ENCODE results near the gene OLFML3.

The OLFML3 gene

DNA sequence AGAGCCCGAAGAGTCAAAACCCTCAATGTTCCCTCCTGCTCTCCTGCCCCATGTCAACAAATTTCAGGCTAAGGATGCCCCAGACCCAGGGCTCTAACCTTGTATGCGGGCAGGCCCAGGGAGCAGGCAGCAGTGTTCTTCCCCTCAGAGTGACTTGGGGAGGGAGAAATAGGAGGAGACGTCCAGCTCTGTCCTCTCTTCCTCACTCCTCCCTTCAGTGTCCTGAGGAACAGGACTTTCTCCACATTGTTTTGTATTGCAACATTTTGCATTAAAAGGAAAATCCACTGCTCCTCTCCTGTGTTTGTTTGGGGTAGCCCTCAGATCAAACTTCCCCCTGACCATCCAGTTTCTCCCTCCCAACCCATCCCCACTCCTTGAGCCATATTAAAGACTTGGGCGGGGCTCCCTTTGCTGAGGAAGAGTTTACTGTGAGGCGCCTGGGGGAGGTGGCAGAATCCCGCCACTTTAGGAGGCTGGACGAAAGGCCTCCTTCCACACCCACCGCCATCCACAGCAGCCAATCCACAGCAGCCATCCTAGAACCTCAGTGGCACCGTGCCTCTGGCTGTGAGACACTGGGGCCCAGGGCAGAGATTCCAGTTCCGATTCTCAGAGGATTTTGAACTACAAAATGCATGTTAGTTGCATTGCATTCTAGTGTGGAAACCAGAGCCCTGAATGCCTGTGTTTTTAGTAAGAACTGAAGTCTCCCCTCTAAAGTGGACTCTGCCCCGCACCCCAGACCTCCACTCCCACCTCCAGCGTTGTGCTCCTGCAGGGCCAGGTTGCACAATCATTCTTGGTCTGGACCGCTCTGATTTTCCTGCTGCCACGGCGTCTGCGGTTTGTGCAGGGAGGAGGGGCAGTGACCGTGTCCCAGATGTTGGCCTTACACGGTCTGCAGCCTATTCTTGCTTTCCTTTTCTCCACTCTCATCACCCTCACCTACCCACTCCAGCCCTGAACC, 3.0 kb downstream of the OLFML3 start:
- H3K9ac ChIP-seq (ENCODE audit: low read depth, low read length), result no peak overlapping the region
- H3K27ac ChIP-seq (ENCODE audit: low read length), result no peak overlapping the region
- peaks cover 44% of the 10 kb centered on the region for H3K4me1 ChIP-seq (ENCODE audit: insufficient read depth, low read length)
- peaks cover 15% of the 10 kb centered on the region for H3K36me3 ChIP-seq (ENCODE audit: insufficient read depth, low read depth, low read length)
- H3K9me3 ChIP-seq (ENCODE audit: insufficient read depth, low read depth, low read length), result peaks cover 7% of the 10 kb centered on the region; the same call in 1 of the 2 replicates
- H3K4me3 ChIP-seq (ENCODE audit: low read length), result no peak overlapping the region
- H3K27me3 ChIP-seq (ENCODE audit: insufficient read depth, low read length), result no peaks in the 10 kb centered on the region

DNA sequence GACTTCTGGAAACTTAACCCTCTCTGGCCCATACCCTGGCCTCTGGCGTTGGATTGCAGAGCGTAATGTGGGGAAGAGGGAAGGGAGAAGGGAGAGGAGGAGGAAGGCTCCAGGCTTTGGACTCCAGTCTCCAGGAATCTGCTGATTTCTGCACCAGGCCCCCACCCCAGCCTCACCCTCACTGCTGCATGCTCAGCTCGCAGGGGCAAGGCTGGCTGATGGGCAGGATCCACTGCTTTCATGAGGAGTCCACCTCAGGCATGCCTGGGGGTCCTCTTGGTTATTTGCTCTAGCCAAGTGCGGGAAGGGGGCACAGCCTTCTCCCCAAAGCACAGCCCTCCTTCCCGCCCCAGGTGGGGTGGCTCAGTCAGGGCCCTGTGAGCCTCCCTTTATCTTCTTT, 3.7 kb downstream of the OLFML3 start:
- Histone ChIP-seq H3K27ac (ENCODE audit: low read length) (no peak overlapping the region), H3K9ac (ENCODE audit: low read depth, low read length) (no peak overlapping the region), H3K36me3 (ENCODE audit: insufficient read depth, low read depth, low read length) (peaks cover 15% of the 10 kb centered on the region), H3K4me3 (ENCODE audit: low read length) (no peak overlapping the region), H3K27me3 (ENCODE audit: insufficient read depth, low read length) (no peaks in the 10 kb centered on the region), H3K4me1 (ENCODE audit: insufficient read depth, low read length) (peaks cover 37% of the 10 kb centered on the region), H3K9me3 (ENCODE audit: insufficient read depth, low read depth, low read length) (peaks cover 7% of the 10 kb centered on the region; the same call in 1 of the 2 replicates)

DNA sequence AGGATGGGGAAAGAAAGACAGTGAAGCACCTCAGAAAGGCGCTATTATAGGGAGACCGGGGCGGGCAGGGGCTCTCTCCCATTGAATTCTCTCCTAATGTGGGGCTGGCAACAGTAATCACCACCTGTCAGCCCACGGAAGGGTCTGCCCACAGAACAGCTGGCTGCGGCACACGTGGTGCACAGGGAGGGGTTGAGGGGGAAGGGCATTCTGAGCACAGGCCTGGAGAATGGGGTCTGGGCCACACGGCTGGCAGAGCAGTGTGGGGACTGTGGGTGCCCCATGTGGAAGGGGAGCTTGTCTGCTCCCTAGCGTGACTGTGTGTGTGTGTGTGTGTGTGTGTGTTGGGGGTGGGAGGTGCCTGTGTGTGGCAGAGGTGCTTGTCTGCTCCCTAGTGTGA, 4.1 kb downstream of the OLFML3 start:
- no peak overlapping the region for H3K9ac ChIP-seq (ENCODE audit: low read depth, low read length)
- H3K4me3 ChIP-seq (ENCODE audit: low read length), result no peak overlapping the region

DNA sequence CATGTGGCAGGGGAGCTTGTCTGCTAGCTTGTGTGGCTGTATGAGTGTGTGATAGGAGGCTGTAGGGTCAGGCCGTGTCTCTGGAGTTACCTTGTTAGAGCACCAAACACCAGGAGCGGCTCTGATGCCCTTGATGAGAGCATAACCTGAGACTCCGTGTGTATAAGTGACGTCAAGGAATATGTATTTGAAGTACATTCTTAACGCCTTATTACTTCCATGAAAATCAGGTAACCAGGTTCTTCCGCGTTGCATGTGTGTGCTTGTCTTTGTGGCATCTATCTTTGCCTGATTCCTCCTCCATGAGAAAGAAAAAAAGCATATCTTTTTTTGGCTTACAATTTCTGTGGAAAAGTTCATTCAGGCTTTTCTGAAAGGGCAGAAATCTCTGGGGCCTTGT, 4.6 kb downstream of the OLFML3 start:
- no peak overlapping the region for H3K4me3 ChIP-seq (ENCODE audit: low read length)
- no peak overlapping the region for H3K27ac ChIP-seq (ENCODE audit: low read length)
- peaks cover 28% of the 10 kb centered on the region for H3K4me1 ChIP-seq (ENCODE audit: insufficient read depth, low read length)
- H3K36me3 ChIP-seq (ENCODE audit: insufficient read depth, low read depth, low read length), result peaks cover 15% of the 10 kb centered on the region
- H3K9ac ChIP-seq (ENCODE audit: low read depth, low read length), result no peak overlapping the region
- peaks cover 7% of the 10 kb centered on the region; the same call in 1 of the 2 replicates for H3K9me3 ChIP-seq (ENCODE audit: insufficient read depth, low read depth, low read length)
- H3K27me3 ChIP-seq (ENCODE audit: insufficient read depth, low read length), result no peaks in the 10 kb centered on the region

More for the DNA sequence above, 4.1 kb downstream of the OLFML3 start:
- peaks cover 7% of the 10 kb centered on the region; the same call in 1 of the 2 replicates for H3K9me3 ChIP-seq (ENCODE audit: insufficient read depth, low read depth, low read length)
- peaks cover 15% of the 10 kb centered on the region for H3K36me3 ChIP-seq (ENCODE audit: insufficient read depth, low read depth, low read length)
- H3K27me3 ChIP-seq (ENCODE audit: insufficient read depth, low read length), result no peaks in the 10 kb centered on the region
- no peak overlapping the region for H3K27ac ChIP-seq (ENCODE audit: low read length)
- peaks cover 33% of the 10 kb centered on the region for H3K4me1 ChIP-seq (ENCODE audit: insufficient read depth, low read length)

DNA sequence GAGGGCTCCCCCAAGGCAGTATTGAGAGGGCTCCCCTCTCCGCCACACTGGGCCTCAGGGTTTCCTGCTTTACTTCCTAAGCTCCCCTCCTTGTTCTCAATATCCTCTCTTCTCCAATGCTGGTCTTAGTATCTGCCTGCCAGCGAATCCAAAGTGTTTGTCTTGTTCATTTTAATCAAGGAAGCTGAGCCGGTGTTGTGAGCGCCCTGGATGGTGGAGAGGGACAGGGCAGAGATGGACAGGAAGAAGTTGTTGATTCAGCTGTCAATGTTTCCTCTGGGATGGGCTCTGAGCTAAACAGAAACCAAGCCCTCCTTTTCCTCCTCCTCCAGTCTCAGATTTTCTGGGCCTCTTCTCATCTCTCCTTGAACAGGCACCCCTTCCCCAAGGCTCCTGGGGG, 5.4 kb downstream of the OLFML3 start:
- Histone ChIP-seq H3K9ac (ENCODE audit: low read depth, low read length) (no peak overlapping the region), H3K9me3 (ENCODE audit: insufficient read depth, low read depth, low read length) (peaks cover 7% of the 10 kb centered on the region; the same call in 1 of the 2 replicates), H3K27ac (ENCODE audit: low read length) (no peak overlapping the region), H3K27me3 (ENCODE audit: insufficient read depth, low read length) (peaks cover 4% of the 10 kb centered on the region; the same call in 1 of the 2 replicates), H3K4me3 (ENCODE audit: low read length) (no peak overlapping the region), H3K4me1 (ENCODE audit: insufficient read depth, low read length) (peaks cover 22% of the 10 kb centered on the region), H3K36me3 (ENCODE audit: insufficient read depth, low read depth, low read length) (peaks cover 15% of the 10 kb centered on the region)

DNA sequence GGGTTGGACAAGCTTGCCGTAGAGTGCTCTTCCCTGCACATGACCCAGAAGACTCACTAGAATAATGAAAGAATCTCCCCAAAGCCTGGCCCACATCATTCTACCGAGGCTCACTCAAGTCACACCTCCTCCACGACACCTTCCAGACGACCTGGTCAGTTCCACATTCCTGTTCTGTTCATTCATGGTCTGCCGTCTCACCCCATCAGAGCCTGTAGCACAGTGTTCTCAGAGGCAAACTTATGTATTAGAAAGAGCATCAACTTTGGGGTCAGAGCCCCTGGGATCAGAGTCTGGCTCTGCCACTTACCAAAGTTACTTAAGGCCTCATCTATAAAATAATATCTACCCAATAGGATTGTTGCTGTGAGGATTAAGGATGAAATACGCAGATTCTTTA, 7.5 kb downstream of the OLFML3 start:
- H3K4me3 ChIP-seq (ENCODE audit: low read length), result no peak overlapping the region
- H3K27me3 ChIP-seq (ENCODE audit: insufficient read depth, low read length), result peaks cover 9% of the 10 kb centered on the region; the same call in 1 of the 2 replicates
- peaks cover 11% of the 10 kb centered on the region for H3K4me1 ChIP-seq (ENCODE audit: insufficient read depth, low read length)
- peaks cover 7% of the 10 kb centered on the region; the same call in 1 of the 2 replicates for H3K9me3 ChIP-seq (ENCODE audit: insufficient read depth, low read depth, low read length)
- no peak overlapping the region for H3K9ac ChIP-seq (ENCODE audit: low read depth, low read length)
- no peak overlapping the region for H3K27ac ChIP-seq (ENCODE audit: low read length)
- H3K36me3 ChIP-seq (ENCODE audit: insufficient read depth, low read depth, low read length), result peaks cover under 1% of the 10 kb centered on the region

DNA sequence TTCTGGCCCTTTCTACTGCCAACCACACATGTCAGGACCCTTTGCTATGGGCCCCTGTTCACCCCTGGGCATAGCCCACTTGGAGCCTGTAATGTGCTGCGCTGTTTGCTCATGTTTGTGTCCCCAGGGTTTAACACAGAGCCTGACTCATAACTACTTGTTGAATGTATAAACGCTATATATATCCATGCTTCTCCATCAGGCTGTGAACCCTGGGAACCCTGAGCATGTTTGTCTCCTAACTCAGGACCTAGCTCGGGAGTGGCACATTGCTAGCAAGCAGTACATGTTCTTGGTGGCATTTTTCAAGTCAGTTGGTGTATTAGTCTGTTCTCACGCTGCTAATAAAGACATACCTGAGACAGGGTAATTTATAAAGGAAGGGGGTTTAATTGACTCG, 8.0 kb downstream of the OLFML3 start:
- no peak overlapping the region for H3K9ac ChIP-seq (ENCODE audit: low read depth, low read length)
- no peaks in the 10 kb centered on the region for H3K36me3 ChIP-seq (ENCODE audit: insufficient read depth, low read depth, low read length)
- peaks cover 7% of the 10 kb centered on the region; the same call in 1 of the 2 replicates for H3K9me3 ChIP-seq (ENCODE audit: insufficient read depth, low read depth, low read length)
- H3K27me3 ChIP-seq (ENCODE audit: insufficient read depth, low read length), result peaks cover 9% of the 10 kb centered on the region; the same call in 1 of the 2 replicates
- peaks cover 10% of the 10 kb centered on the region for H3K4me1 ChIP-seq (ENCODE audit: insufficient read depth, low read length)
- no peak overlapping the region for H3K27ac ChIP-seq (ENCODE audit: low read length)
- no peak overlapping the region for H3K4me3 ChIP-seq (ENCODE audit: low read length)

DNA sequence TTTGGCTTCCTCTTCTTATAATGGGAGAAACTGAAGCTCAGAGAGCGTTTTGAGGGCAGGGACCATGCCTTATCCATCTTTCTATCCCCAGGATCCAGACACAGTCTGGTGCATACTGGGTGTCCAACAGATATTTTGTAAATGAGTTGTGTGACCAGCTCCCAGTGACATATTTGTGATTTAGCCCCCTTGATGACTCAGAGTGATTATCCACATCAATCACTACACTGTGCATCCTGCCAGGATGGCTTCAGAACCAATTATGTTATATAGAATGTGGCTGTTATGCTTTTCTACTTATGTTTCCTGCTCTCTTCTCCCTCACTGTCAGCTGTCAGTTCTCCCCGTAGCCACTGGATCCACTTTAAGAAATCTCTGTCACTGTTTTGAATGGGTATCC, 11.3 kb downstream of the OLFML3 start:
- Histone ChIP-seq H3K27ac (ENCODE audit: low read length) (no peak overlapping the region), H3K36me3 (ENCODE audit: insufficient read depth, low read depth, low read length) (no peaks in the 10 kb centered on the region), H3K9ac (ENCODE audit: low read depth, low read length) (no peak overlapping the region), H3K4me3 (ENCODE audit: low read length) (no peak overlapping the region), H3K9me3 (ENCODE audit: insufficient read depth, low read depth, low read length) (peaks cover 16% of the 10 kb centered on the region; the same call in 1 of the 2 replicates), H3K4me1 (ENCODE audit: insufficient read depth, low read length) (no peaks in the 10 kb centered on the region), H3K27me3 (ENCODE audit: insufficient read depth, low read length) (peaks cover 9% of the 10 kb centered on the region; the same call in 1 of the 2 replicates)

DNA sequence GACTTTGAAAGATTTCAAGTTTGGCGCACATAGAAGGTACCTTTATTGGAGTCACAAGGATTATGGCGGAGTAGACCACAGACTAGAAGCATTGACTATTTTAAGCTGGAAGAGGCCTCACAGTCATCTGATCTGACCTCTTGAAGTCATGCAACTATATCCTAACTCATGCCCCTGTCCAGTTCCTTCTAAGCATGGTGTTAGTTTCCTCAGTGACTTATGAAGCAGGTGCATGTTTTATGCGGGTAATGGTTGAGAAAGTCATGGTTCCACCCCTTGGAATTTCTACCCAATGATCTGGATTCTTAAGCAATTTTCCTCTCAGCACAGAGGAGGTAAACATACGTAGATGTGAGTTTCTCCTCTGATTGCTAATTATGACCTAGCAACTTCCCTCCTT, 11.7 kb downstream of the OLFML3 start:
- Histone ChIP-seq H3K36me3 (ENCODE audit: insufficient read depth, low read depth, low read length) (no peaks in the 10 kb centered on the region), H3K9me3 (ENCODE audit: insufficient read depth, low read depth, low read length) (peaks cover 17% of the 10 kb centered on the region; the same call in 1 of the 2 replicates), H3K27ac (ENCODE audit: low read length) (no peak overlapping the region), H3K9ac (ENCODE audit: low read depth, low read length) (no peak overlapping the region), H3K4me3 (ENCODE audit: low read length) (no peak overlapping the region), H3K4me1 (ENCODE audit: insufficient read depth, low read length) (no peaks in the 10 kb centered on the region), H3K27me3 (ENCODE audit: insufficient read depth, low read length) (peaks cover 9% of the 10 kb centered on the region; the same call in 1 of the 2 replicates)

DNA sequence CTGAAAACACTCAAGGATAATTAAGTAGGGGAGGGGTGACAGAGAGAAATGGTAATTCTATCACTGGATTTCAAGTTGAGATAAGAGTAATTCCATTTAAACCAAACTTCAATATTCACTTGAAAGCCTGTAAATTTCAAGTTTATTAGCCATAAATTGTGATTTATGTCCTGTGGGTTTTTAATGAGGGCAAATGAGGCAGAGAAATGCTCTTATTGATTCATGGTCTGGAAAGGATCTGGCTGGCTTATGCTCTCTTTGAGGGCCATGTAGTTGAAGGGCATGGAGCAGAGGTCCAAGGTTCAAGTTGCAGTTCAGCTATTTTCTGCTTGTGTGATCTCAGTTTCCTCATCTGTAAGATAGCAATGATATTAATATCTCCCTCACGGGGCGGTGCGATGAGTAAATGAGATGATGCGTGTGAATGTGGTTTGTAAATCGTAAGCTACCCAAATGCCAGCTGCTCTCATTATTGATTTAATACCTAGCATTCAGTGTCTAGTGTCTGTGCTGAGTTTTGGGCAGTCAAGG, 12.3 kb downstream of the OLFML3 start:
- Histone ChIP-seq H3K27ac (ENCODE audit: low read length) (no peak overlapping the region), H3K9ac (ENCODE audit: low read depth, low read length) (no peak overlapping the region), H3K4me3 (ENCODE audit: low read length) (no peak overlapping the region), H3K4me1 (ENCODE audit: insufficient read depth, low read length) (no peaks in the 10 kb centered on the region), H3K9me3 (ENCODE audit: insufficient read depth, low read depth, low read length) (peaks cover 11% of the 10 kb centered on the region; the same call in 1 of the 2 replicates), H3K27me3 (ENCODE audit: insufficient read depth, low read length) (peaks cover 9% of the 10 kb centered on the region; the same call in 1 of the 2 replicates), H3K36me3 (ENCODE audit: insufficient read depth, low read depth, low read length) (no peaks in the 10 kb centered on the region)

DNA sequence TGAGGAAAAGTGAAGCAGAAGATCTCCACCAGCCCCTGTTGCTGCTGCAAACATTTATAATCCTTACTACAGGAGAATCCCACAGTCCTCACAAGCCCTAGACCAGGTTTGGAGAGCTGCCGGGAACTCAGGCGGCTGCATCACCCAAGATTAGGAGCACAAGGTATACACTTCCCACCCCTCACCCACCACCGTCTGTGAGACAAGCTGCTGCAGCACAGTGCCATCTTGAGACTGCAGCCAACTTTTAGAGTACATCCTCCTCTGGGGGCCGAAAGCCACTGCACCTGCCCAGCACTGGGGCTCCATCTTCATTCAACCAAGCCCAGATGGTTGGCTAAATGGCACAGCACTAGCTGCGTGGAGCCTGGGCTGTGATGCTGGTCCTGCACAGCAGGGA, 13.8 kb downstream of the OLFML3 start:
- H3K9ac ChIP-seq (ENCODE audit: low read depth, low read length), result no peak overlapping the region
- no peaks in the 10 kb centered on the region for H3K36me3 ChIP-seq (ENCODE audit: insufficient read depth, low read depth, low read length)
- H3K27ac ChIP-seq (ENCODE audit: low read length), result no peak overlapping the region
- no peaks in the 10 kb centered on the region for H3K4me1 ChIP-seq (ENCODE audit: insufficient read depth, low read length)
- no peak overlapping the region for H3K4me3 ChIP-seq (ENCODE audit: low read length)
- H3K9me3 ChIP-seq (ENCODE audit: insufficient read depth, low read depth, low read length), result peaks cover 11% of the 10 kb centered on the region; the same call in 1 of the 2 replicates
- H3K27me3 ChIP-seq (ENCODE audit: insufficient read depth, low read length), result peaks cover 9% of the 10 kb centered on the region; the same call in 1 of the 2 replicates

Measured in iPS-20b (cell line).